Measurements from ENCODE around the gene PPP2R5B. TPM values are rescaled to one million over a fixed set of nuclear protein-coding genes. Genes with fewer than 3 reads are reported as not detected.

Gene PPP2R5B
- total RNA-seq, 1 donor from 2014 or later, result 23.9 TPM

GRCh38 chr11:64926689-64927088 is 2.2 kb downstream of the PPP2R5B start:
- peaks cover 26% of the 10 kb centered on the region for H3K4me1 ChIP-seq

GRCh38 chr11:64928957-64929356 is 4.5 kb downstream of the PPP2R5B start:
- intact Hi-C loops (cut with DNase I), result no loop called here
- Histone ChIP-seq H3K9me3 (no peaks in the 10 kb centered on the region), H3K36me3 (peaks cover 70% of the 10 kb centered on the region), H3K27ac (no peak overlapping the region), H3K27me3 (ENCODE audit: low read depth) (no peaks in the 10 kb centered on the region), H3K4me3 (no peak overlapping the region), H3K4me1 (peaks cover 18% of the 10 kb centered on the region)
- DNase-seq (no peak), ATAC-seq (no peak)
- TF ChIP-seq CTCF (IDR thresholded peaks at IDR 0.05), result no peak

More at GRCh38 chr11:64926689-64927088, 2.2 kb downstream of the PPP2R5B start:
- ATAC-seq (no peak), DNase-seq (no peak)
- intact Hi-C loops (cut with DNase I), result no loop called here
- TF ChIP-seq CTCF (IDR thresholded peaks at IDR 0.05), result no peak
- Histone ChIP-seq H3K27ac (no peak overlapping the region), H3K36me3 (peaks cover 48% of the 10 kb centered on the region), H3K9me3 (no peaks in the 10 kb centered on the region), H3K27me3 (ENCODE audit: low read depth) (no peaks in the 10 kb centered on the region), H3K4me3 (no peak overlapping the region)

GRCh38 chr11:64929625-64930024 is 5.1 kb downstream of the PPP2R5B start:
- intact Hi-C loops (cut with DNase I), result no loop called here
- Histone ChIP-seq H3K36me3 (peaks cover 75% of the 10 kb centered on the region), H3K4me1 (peaks cover 18% of the 10 kb centered on the region), H3K4me3 (no peak overlapping the region), H3K27ac (no peak overlapping the region), H3K27me3 (ENCODE audit: low read depth) (no peaks in the 10 kb centered on the region), H3K9me3 (no peaks in the 10 kb centered on the region)
- DNase-seq (no peak), ATAC-seq (no peak)
- no peak for TF ChIP-seq CTCF (IDR thresholded peaks at IDR 0.05)

- Histone ChIP-seq H3K27ac (no peak overlapping the region), H3K27me3 (ENCODE audit: low read depth) (no peaks in the 10 kb centered on the region), H3K4me3 (no peak overlapping the region), H3K9me3 (no peaks in the 10 kb centered on the region), H3K36me3 (peaks cover 77% of the 10 kb centered on the region), H3K4me1 (peaks cover 14% of the 10 kb centered on the region)
- intact Hi-C loops (cut with DNase I), result no loop called here
- ATAC-seq (no peak), DNase-seq (no peak)
- no peak for TF ChIP-seq CTCF (IDR thresholded peaks at IDR 0.05)
Observed at GRCh38 chr11:64930340-64930739, 5.9 kb downstream of the PPP2R5B start.

GRCh38 chr11:64931290-64931689 is 6.8 kb downstream of the PPP2R5B start:
- DNase-seq (no peak), ATAC-seq (no peak)
- Histone ChIP-seq H3K4me3 (no peak overlapping the region), H3K27me3 (ENCODE audit: low read depth) (no peaks in the 10 kb centered on the region), H3K9me3 (no peaks in the 10 kb centered on the region), H3K36me3 (peaks cover 77% of the 10 kb centered on the region), H3K4me1 (peaks cover 5% of the 10 kb centered on the region), H3K27ac (no peak overlapping the region)
- no peak for TF ChIP-seq CTCF (IDR thresholded peaks at IDR 0.05)
- intact Hi-C loops (cut with DNase I), result no loop called here

- H3K36me3 ChIP-seq, result peaks cover 70% of the 10 kb centered on the region
- intact Hi-C loops (cut with DNase I), result no loop called here
Observed at GRCh38 chr11:64932324-64932723, 7.8 kb downstream of the PPP2R5B start.

More at GRCh38 chr11:64932324-64932723, 7.8 kb downstream of the PPP2R5B start:
- DNase-seq, result no peak
- no peak for TF ChIP-seq CTCF (IDR thresholded peaks at IDR 0.05)
- Histone ChIP-seq H3K4me1 (no peaks in the 10 kb centered on the region), H3K27me3 (ENCODE audit: low read depth) (no peaks in the 10 kb centered on the region), H3K27ac (no peak overlapping the region), H3K4me3 (no peak overlapping the region), H3K9me3 (no peaks in the 10 kb centered on the region)
- ATAC-seq, result no peak
